GM12878 (cell line): ENCODE data around the gene RNF103. TPM values are rescaled to one million over a fixed set of nuclear protein-coding genes. Genes with fewer than 3 reads are reported as not detected.

Source experiments
- ASH2L ChIP-seq: fragments of 300-600, 200-600 bp; sonication (generic); IDR thresholded peaks from 2 replicates; pipeline ENCODE4 v1.6.1; 2017; ENCODE audit warnings: low read depth, mild to moderate bottlenecking, borderline replicate concordance
- CBX3 ChIP-seq: fragments of 200-600 bp; sonication (generic); IDR thresholded peaks from 2 replicates; pipeline ENCODE4 v1.6.1; 2016; ENCODE audit warnings: low read depth, borderline replicate concordance
- CUX1 ChIP-seq: IDR thresholded peaks from 2 replicates; pipeline ENCODE4 v1.6.1; 2012; ENCODE audit warnings: improper control_type of control experiment, low read depth, low read length; ENCODE audit not compliant: insufficient replicate concordance
- E2F4 ChIP-seq: IDR thresholded peaks from 2 replicates; pipeline ENCODE4 v1.6.1; 2012; ENCODE audit warnings: low read depth, low read length, improper control_type of control experiment
- E2F8 ChIP-seq: fragments of 450-650 bp; IDR thresholded peaks from 2 replicates; pipeline ENCODE4 v1.6.1; 2018; ENCODE audit warnings: mild to moderate bottlenecking, low read depth, moderate library complexity; ENCODE audit not compliant: partially characterized antibody
- NR2F1 ChIP-seq: fragments of 450-650 bp; conservative IDR thresholded peaks from 2 replicates; pipeline ENCODE4 v1.6.1; 2017; ENCODE audit warnings: mild to moderate bottlenecking
- PBX3 ChIP-seq: IDR thresholded peaks from 2 replicates; pipeline ENCODE4 v1.6.1; 2011; ENCODE audit warnings: mild to moderate bottlenecking, low read depth, low read length, moderate library complexity; ENCODE audit not compliant: insufficient replicate concordance
- PKNOX1 ChIP-seq: fragments of 450-650 bp; IDR thresholded peaks from 2 replicates; pipeline ENCODE4 v1.6.1; 2016; ENCODE audit warnings: mild to moderate bottlenecking
- ZBTB33 ChIP-seq: fragments of 450-650 bp; IDR thresholded peaks from 2 replicates; pipeline ENCODE4 v1.6.1; 2017; ENCODE audit warnings: mild to moderate bottlenecking
- ZNF622 ChIP-seq: fragments of 450-650 bp; IDR thresholded peaks from 2 replicates; pipeline ENCODE4 v1.6.1; 2017; ENCODE audit warnings: mild to moderate bottlenecking, inconsistent platforms
- polyA plus RNA-seq, 11 experiments: library from polyadenylated mRNA; depleted of rRNA in 4 of 11; unstranded in 6 of 11; stranded (reverse) in 5 of 11; fragments of >200 nt; fragmentation: Nextera tagmentation in 4 of 11; fragmentation: Illumina TruSeq in 1 of 11; extraction: Ambion mirVana in 4 of 11; extraction: Trizol in 1 of 11; gene quantifications; 1 replicate in 1 of 11; 2 replicates in 10 of 11; pipeline versions ENCODE4 v1.2.1 to v1.2.3, GENCODE V29; 2011 to 2016; ENCODE audit warnings: inconsistent platforms in 2 of 11, missing spikeins in 2 of 11, low read depth in 1 of 11
- total RNA-seq, 4 experiments: library from RNA; depleted of rRNA in 3 of 4; stranded (reverse); fragments of >200 nt in 3 of 4; fragmentation: Illumina TruSeq in 1 of 4; extraction: Trizol in 1 of 4; gene quantifications; 2 replicates each; pipeline versions ENCODE4 v1.2.1 to v1.2.3, GENCODE V29; 2013 to 2021

Gene RNF103
- total and polyA plus RNA-seq, 10 of the 15 experiments (the other 5 are each of a cell fraction or from before 2014, with no cell fraction given): 2.4 to 11.0 (median 8.0) TPM

- TF ChIP-seq E2F8 (no peak), CUX1 (no peak), NR2F1 (no peak), E2F4 (no peak), ZNF622 (no peak), ZBTB33 (no peak), ASH2L (no peak), CBX3 (no peak), PKNOX1 (no peak), PBX3 (no peak)
Measured at GRCh38 chr2:86631846-86632485, 8.3 kb upstream of the RNF103 start (continued).
